VCaP (cell line): ENCODE measurements around the gene SPAG9.
A peak's percentile ranks its signal among the peaks of the same experiment; 100 is the strongest.

Experiments used
- H3K27ac ChIP-seq: fragments of 450-650 bp; 2 replicates; pipeline ENCODE4 v1.5.1; 2017
- TF ChIP-seq, protein P1 (sequence below): fragments of 450-650 bp; conservative IDR thresholded peaks from 2 replicates; pipeline ENCODE4 v1.5.1; 2017; ENCODE audit warnings: mild to moderate bottlenecking, moderate library complexity

The SPAG9 gene

GRCh38 chr17:51071556-51071955 is 49.1 kb downstream of the SPAG9 start:
- no peak overlapping the region for H3K27ac ChIP-seq
- TF ChIP-seq, protein P1, sequence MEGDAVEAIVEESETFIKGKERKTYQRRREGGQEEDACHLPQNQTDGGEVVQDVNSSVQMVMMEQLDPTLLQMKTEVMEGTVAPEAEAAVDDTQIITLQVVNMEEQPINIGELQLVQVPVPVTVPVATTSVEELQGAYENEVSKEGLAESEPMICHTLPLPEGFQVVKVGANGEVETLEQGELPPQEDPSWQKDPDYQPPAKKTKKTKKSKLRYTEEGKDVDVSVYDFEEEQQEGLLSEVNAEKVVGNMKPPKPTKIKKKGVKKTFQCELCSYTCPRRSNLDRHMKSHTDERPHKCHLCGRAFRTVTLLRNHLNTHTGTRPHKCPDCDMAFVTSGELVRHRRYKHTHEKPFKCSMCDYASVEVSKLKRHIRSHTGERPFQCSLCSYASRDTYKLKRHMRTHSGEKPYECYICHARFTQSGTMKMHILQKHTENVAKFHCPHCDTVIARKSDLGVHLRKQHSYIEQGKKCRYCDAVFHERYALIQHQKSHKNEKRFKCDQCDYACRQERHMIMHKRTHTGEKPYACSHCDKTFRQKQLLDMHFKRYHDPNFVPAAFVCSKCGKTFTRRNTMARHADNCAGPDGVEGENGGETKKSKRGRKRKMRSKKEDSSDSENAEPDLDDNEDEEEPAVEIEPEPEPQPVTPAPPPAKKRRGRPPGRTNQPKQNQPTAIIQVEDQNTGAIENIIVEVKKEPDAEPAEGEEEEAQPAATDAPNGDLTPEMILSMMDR: no peak

GRCh38 chr17:51065466-51065865 is 55.2 kb downstream of the SPAG9 start:
- TF ChIP-seq, protein P1: no peak
- H3K27ac ChIP-seq: no peak overlapping the region

GRCh38 chr17:51064061-51064735 is 56.5 kb downstream of the SPAG9 start:
- no peak overlapping the region for H3K27ac ChIP-seq
- TF ChIP-seq, protein P1: no peak

GRCh38 chr17:51060396-51060795 is 60.3 kb downstream of the SPAG9 start:
- H3K27ac ChIP-seq: no peak overlapping the region
- TF ChIP-seq, protein P1: no peak

GRCh38 chr17:51059781-51060180 is 60.9 kb downstream of the SPAG9 start:
- no peak overlapping the region for H3K27ac ChIP-seq

GRCh38 chr17:51057534-51057933 is 63.1 kb downstream of the SPAG9 start:
- H3K27ac ChIP-seq: no peak overlapping the region

More at GRCh38 chr17:51059781-51060180, 60.9 kb downstream of the SPAG9 start:
- TF ChIP-seq, protein P1: no peak

DNA sequence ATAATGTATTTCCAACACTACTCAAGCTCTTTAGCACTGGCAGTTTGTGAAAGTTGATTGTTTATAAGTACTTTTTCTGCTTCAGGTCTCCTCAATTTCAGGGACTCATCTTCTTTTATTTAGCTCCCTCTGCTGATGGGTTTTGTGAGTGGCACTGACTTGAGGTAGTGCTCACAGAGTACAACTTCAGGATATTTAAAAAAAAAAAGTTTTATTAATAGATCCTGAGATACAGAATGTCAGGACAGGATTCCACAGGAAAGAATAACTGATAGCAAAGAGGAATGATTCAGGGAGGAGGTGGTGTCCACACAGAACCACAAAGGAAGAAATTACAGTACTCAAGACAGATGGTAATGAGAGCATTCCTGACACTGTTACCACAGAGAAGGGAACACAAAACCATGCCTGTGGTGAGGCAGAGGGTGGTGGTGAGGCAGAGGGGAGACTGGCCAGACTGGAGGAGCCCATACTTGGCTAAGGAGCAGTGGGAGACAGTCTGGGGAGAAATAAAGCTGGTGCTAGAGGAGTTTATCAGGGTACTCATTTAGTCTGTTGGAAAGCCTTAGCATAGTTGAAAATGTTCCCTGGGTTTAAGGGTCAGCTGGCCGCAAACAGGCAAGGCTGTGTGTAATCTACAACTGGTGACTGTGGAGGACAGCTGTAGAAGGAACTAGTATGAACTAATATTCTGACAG is 63.7 kb downstream of the SPAG9 start:
- no peak overlapping the region for H3K27ac ChIP-seq
- TF ChIP-seq, protein P1: peak; percentile 88

More at GRCh38 chr17:51057534-51057933, 63.1 kb downstream of the SPAG9 start:
- TF ChIP-seq, protein P1: no peak
